ENCODE data around the gene FUT7. TPM values are rescaled to one million over a fixed set of nuclear protein-coding genes. Genes with fewer than 3 reads are reported as not detected.

Gene FUT7
- total and polyA plus RNA-seq, 2 of the 13 experiments (the other 11 are each of a cell fraction or from before 2014, with no cell fraction given): 0.05 TPM; not detected in 1

DNA sequence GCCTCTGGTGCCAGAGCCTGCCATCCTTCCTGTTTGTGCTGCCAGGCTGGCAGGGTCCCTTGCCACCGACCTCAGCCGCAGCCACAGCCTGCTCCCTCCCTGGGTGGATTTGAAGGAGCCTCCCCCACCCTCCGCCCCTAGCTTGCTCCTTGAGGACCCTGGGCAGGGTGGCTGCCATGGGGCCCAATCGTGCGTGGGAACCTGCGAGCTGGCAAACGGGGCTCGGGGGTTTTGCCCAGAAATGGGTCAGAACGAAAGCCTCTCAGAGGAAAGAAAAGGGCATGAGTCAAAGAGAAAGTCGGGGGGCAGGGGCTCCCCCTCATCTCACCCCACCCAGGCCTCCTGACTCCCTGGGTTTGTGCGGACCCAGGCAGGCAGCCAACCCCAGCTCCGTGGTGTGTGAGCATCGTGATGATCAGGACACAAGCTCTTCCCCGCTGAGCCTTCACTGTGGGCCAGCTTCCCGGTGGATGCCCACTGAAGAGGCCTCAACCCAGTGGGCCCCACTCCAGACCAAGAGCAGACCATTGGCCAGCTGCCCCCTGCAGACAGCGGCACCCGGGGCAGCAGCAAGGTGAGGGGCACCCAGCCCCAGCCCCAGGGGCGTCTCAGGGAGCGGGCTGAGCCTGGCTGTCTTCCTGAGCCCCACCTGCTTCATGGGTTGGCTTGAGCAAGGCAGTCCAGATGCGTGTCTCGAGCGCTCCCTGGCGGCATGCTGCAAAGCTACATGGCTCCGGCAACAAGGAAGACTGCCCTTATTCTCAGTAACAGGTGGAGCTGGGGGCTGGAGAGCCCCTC lies 3.0 kb upstream of the FUT7 start (continued):
- no peak for TF ChIP-seq HBP1 (CRISPR knock-in tag; IDR thresholded peaks at IDR 0.05; ENCODE audit: low read depth)
- TF ChIP-seq, protein P1, sequence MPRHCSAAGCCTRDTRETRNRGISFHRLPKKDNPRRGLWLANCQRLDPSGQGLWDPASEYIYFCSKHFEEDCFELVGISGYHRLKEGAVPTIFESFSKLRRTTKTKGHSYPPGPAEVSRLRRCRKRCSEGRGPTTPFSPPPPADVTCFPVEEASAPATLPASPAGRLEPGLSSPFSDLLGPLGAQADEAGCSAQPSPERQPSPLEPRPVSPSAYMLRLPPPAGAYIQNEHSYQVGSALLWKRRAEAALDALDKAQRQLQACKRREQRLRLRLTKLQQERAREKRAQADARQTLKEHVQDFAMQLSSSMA (CRISPR knock-in tag; IDR thresholded peaks at IDR 0.05): no peak
- no peak for TF ChIP-seq REPIN1 (CRISPR knock-in tag; IDR thresholded peaks at IDR 0.05; ENCODE audit: borderline replicate concordance, low read depth)
- TF ChIP-seq KIAA2018 (CRISPR knock-in tag; IDR thresholded peaks at IDR 0.05; ENCODE audit: borderline replicate concordance): no peak
- TF ChIP-seq XBP1 (CRISPR knock-in tag; IDR thresholded peaks at IDR 0.05): no peak
- no peak for TF ChIP-seq NRL (CRISPR knock-in tag; IDR thresholded peaks at IDR 0.05; ENCODE audit: borderline replicate concordance)
- TF ChIP-seq, protein P2, sequence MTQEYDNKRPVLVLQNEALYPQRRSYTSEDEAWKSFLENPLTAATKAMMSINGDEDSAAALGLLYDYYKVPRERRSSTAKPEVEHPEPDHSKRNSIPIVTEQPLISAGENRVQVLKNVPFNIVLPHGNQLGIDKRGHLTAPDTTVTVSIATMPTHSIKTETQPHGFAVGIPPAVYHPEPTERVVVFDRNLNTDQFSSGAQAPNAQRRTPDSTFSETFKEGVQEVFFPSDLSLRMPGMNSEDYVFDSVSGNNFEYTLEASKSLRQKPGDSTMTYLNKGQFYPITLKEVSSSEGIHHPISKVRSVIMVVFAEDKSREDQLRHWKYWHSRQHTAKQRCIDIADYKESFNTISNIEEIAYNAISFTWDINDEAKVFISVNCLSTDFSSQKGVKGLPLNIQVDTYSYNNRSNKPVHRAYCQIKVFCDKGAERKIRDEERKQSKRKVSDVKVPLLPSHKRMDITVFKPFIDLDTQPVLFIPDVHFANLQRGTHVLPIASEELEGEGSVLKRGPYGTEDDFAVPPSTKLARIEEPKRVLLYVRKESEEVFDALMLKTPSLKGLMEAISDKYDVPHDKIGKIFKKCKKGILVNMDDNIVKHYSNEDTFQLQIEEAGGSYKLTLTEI (CRISPR knock-in tag; conservative IDR thresholded peaks at IDR 0.05): no peak
- TF ChIP-seq ZNF607 (CRISPR knock-in tag; IDR thresholded peaks at IDR 0.05; ENCODE audit: borderline replicate concordance): no peak
- no peak for TF ChIP-seq MTA3 (CRISPR knock-in tag; IDR thresholded peaks at IDR 0.05)
- TF ChIP-seq, protein P3, sequence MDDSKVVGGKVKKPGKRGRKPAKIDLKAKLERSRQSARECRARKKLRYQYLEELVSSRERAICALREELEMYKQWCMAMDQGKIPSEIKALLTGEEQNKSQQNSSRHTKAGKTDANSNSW (CRISPR knock-in tag; IDR thresholded peaks at IDR 0.05; ENCODE audit: borderline replicate concordance): no peak
- no peak for TF ChIP-seq ZNF468 (CRISPR knock-in tag; IDR thresholded peaks at IDR 0.05)
- TF ChIP-seq, protein P4, sequence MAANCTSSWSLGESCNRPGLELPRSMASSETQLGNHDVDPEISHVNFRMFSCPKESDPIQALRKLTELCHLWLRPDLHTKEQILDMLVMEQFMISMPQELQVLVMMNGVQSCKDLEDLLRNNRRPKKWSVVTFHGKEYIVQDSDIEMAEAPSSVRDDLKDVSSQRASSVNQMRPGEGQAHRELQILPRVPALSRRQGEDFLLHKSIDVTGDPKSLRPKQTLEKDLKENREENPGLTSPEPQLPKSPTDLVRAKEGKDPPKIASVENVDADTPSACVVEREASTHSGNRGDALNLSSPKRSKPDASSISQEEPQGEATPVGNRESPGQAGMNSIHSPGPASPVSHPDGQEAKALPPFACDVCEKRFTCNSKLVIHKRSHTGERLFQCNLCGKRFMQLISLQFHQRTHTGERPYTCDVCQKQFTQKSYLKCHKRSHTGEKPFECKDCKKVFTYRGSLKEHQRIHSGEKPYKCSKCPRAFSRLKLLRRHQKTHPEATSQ (CRISPR knock-in tag; IDR thresholded peaks at IDR 0.05; ENCODE audit: borderline replicate concordance): no peak
- no peak for TF ChIP-seq BORCS8-MEF2B (CRISPR knock-in tag; IDR thresholded peaks at IDR 0.05)
- no peak for TF ChIP-seq ZNF616 (CRISPR knock-in tag; IDR thresholded peaks at IDR 0.05; ENCODE audit: low read depth)
